ENCODE measurements around the gene PPFIA2. TPM values are rescaled to one million over a fixed set of nuclear protein-coding genes. Genes with fewer than 3 reads are reported as not detected.

Gene PPFIA2
- total and polyA plus RNA-seq, 3 donors from 2014 or later = 10.5 to 22.1 (median 18.3) TPM

- 90 to 100% methylated on average over 1 of the region's 1 CpG for WGBS, 2 donors
- Histone ChIP-seq H3K27ac (no peak overlapping the region), H3K9me3 (no peaks in the 10 kb centered on the region), H3K36me3 (ENCODE audit: low read depth, missing control alignments) (no peaks in the 10 kb centered on the region), H3K27me3 (no peaks in the 10 kb centered on the region), H3K4me3 (no peak overlapping the region), H3K4me1 (no peaks in the 10 kb centered on the region)
- intact Hi-C loops (cut with DNase I; ENCODE audit: low total_unique reads) = no loop called here
- DNase-seq = no peak
- no peak for TF ChIP-seq POLR2A (IDR thresholded peaks at IDR 0.05)
- no peak for TF ChIP-seq CTCF (IDR thresholded peaks at IDR 0.05)
Measured at GRCh38 chr12:81518638-81519037, 240.5 kb downstream of the PPFIA2 start.

GRCh38 chr12:81517296-81517695, 241.9 kb downstream of the PPFIA2 start:
- no peak overlapping the region for H3K4me3 ChIP-seq
- 91% methylated on average over 6 of the region's 6 CpGs for WGBS, 2 donors

GRCh38 chr12:81502912-81503695, 256.0 kb downstream of the PPFIA2 start:
- 70 to 74% methylated on average over 3 of the region's 3 CpGs for WGBS, 2 donors
- intact Hi-C loops (cut with DNase I; ENCODE audit: low total_unique reads) = no loop called here

More at GRCh38 chr12:81517296-81517695, 241.9 kb downstream of the PPFIA2 start:
- intact Hi-C loops (cut with DNase I; ENCODE audit: low total_unique reads) = no loop called here
- Histone ChIP-seq H3K4me1 (no peaks in the 10 kb centered on the region), H3K27ac (no peak overlapping the region), H3K27me3 (no peaks in the 10 kb centered on the region), H3K9me3 (no peaks in the 10 kb centered on the region), H3K36me3 (ENCODE audit: low read depth, missing control alignments) (no peaks in the 10 kb centered on the region)
- TF ChIP-seq POLR2A (IDR thresholded peaks at IDR 0.05) = no peak
- no peak for DNase-seq

GRCh38 chr12:81500788-81501187, 258.4 kb downstream of the PPFIA2 start:
- TF ChIP-seq CTCF (IDR thresholded peaks at IDR 0.05) = no peak
- no peak for TF ChIP-seq POLR2A (IDR thresholded peaks at IDR 0.05)
- no peak overlapping the region for H3K4me3 ChIP-seq
- H3K27ac ChIP-seq = no peak overlapping the region
- H3K4me1 ChIP-seq = no peaks in the 10 kb centered on the region
- H3K36me3 ChIP-seq (ENCODE audit: low read depth, missing control alignments) = no peaks in the 10 kb centered on the region
- no peaks in the 10 kb centered on the region for H3K27me3 ChIP-seq
- DNase-seq = no peak
- no peaks in the 10 kb centered on the region for H3K9me3 ChIP-seq
- WGBS, 2 donors = 75% methylated on average over 2 of the region's 2 CpGs
- intact Hi-C loops (cut with DNase I; ENCODE audit: low total_unique reads) = no loop called here

More at GRCh38 chr12:81502912-81503695, 256.0 kb downstream of the PPFIA2 start:
- Histone ChIP-seq H3K36me3 (ENCODE audit: low read depth, missing control alignments) (no peaks in the 10 kb centered on the region), H3K4me3 (no peak overlapping the region), H3K27ac (no peak overlapping the region), H3K9me3 (no peaks in the 10 kb centered on the region), H3K27me3 (no peaks in the 10 kb centered on the region), H3K4me1 (no peaks in the 10 kb centered on the region)
- DNase-seq = no peak
- no peak for TF ChIP-seq POLR2A (IDR thresholded peaks at IDR 0.05)
- no peak for TF ChIP-seq CTCF (IDR thresholded peaks at IDR 0.05)

GRCh38 chr12:81499809-81500208, 259.3 kb downstream of the PPFIA2 start:
- no peaks in the 10 kb centered on the region for H3K4me1 ChIP-seq
- no peaks in the 10 kb centered on the region for H3K27me3 ChIP-seq
- TF ChIP-seq POLR2A (IDR thresholded peaks at IDR 0.05) (no peak), CTCF (IDR thresholded peaks at IDR 0.05) (no peak)
- H3K4me3 ChIP-seq = no peak overlapping the region
- intact Hi-C loops (cut with DNase I; ENCODE audit: low total_unique reads) = no loop called here
- no peak for DNase-seq
- WGBS, 2 donors = 74% methylated on average over 4 of the region's 4 CpGs
- no peak overlapping the region for H3K27ac ChIP-seq
- no peaks in the 10 kb centered on the region for H3K9me3 ChIP-seq
- no peaks in the 10 kb centered on the region for H3K36me3 ChIP-seq (ENCODE audit: low read depth, missing control alignments)
